HUES64 (cell line): ENCODE data around the gene HNRNPA0.
"Not testable (repeated sequence)": the region's sequence is repeated elsewhere in the genome, so short reads cannot be mapped to it uniquely, and the experiment has no call there.

Experiments used
- H3K27ac ChIP-seq: 2 replicates; pipeline ENCODE4 v1.7.0; 2013; ENCODE audit warnings: low read depth, low read length, inconsistent platforms
- H3K27me3 ChIP-seq: 2 replicates; pipeline ENCODE4 v1.6.1; 2013; ENCODE audit warnings: mild to moderate bottlenecking, low read length; ENCODE audit not compliant: insufficient read depth
- H3K36me3 ChIP-seq: 2 replicates; pipeline ENCODE4 v1.6.1; 2013; ENCODE audit warnings: mild to moderate bottlenecking, low read length; ENCODE audit not compliant: insufficient read depth
- H3K4me1 ChIP-seq: 2 replicates; pipeline ENCODE4 v1.6.1; 2013; ENCODE audit warnings: mild to moderate bottlenecking, low read length, moderate library complexity; ENCODE audit not compliant: insufficient read depth
- H3K4me3 ChIP-seq: 2 replicates; pipeline ENCODE4 v1.5.1; 2013; ENCODE audit warnings: mild to moderate bottlenecking, low read length, moderate library complexity
- H3K9ac ChIP-seq: 2 replicates; pipeline ENCODE4 v1.6.1; 2013; ENCODE audit warnings: mild to moderate bottlenecking, low read depth, low read length
- H3K9me3 ChIP-seq: 2 replicates; pipeline ENCODE4 v1.6.1; 2013; ENCODE audit warnings: low read depth, low read length; ENCODE audit not compliant: insufficient read depth
- WGBS: fragments of 150-250, 120-280 bp; methylation state at CpG from one replicate; pipeline ENCODE4 v1.1.7; 2013; ENCODE audit warnings: missing lambda C conversion rate; 5-methylcytosine and 5-hydroxymethylcytosine counted together

Gene HNRNPA0

DNA sequence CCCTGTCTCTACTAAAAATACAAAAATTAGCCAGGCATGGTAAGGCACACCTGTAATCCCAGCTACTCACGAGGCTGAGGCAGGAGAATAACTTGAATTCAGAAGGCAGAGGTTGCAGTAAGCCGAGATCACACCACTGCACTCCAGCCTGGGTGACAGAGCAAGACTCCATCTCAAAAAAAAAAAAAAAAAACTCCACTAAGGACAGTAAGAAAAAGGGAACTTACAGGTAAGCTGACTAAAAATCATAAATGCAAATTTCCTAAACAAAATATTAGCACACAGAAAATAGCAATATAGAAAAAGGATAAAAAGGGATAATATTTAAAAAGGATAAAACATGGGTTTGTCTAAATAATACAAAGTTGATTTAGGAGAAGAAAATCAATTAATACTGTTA is 27.9 kb upstream of the HNRNPA0 start:
- Histone ChIP-seq H3K36me3 (no peaks in the 10 kb centered on the region), H3K27me3 (no peaks in the 10 kb centered on the region), H3K9ac (no peak overlapping the region), H3K4me3 (no peak overlapping the region), H3K4me1 (no peaks in the 10 kb centered on the region), H3K9me3 (no peaks in the 10 kb centered on the region), H3K27ac (no peak overlapping the region)
- 86% methylated on average over 2 of the region's 2 CpGs for WGBS

DNA sequence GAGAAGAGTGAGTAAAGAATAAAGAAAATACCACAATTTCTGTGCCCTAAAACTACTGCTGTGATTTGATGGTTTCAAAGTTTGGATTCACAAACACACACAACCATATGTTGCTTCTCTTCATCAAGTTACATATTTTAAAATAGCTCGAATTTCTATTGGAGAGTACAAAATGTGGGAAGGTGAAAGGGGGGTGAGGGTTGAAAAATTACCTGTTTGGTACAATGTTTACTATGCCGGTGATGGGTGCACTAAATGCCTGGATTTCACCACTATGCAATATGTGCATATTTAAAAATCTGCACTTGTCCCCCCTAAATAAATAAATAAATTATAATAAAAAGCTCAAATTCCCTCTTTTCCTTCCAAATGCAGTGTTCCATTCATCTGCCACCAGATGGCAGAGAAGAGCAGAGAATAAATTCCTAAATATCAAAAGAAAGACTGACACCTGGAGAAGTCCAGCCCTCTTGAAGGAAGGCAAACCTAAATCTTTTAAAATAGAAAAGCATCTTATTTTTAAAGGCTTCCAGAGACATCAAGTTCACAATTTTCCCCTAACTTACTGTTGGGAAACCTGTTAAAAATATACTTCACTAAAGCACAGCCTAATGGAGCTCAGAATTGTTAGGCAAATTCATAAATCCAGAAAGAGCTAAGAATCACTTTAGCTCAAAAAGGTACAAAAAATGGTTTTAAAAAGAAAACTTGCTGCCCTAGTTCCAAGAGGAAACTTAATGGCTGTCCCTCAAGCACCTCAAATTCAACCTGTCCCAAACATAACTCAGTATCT is 24.8 kb upstream of the HNRNPA0 start:
- Histone ChIP-seq H3K4me1 (no peaks in the 10 kb centered on the region), H3K27ac (no peak overlapping the region), H3K9ac (no peak overlapping the region), H3K4me3 (no peak overlapping the region), H3K36me3 (no peaks in the 10 kb centered on the region), H3K9me3 (no peaks in the 10 kb centered on the region), H3K27me3 (no peaks in the 10 kb centered on the region)
- WGBS: 83% methylated on average over 2 of the region's 2 CpGs

GRCh38 chr5:137767937-137768336 is 13.8 kb upstream of the HNRNPA0 start:
- not testable (repeated sequence) for H3K27me3 ChIP-seq, H3K4me1 ChIP-seq, H3K9ac ChIP-seq, H3K27ac ChIP-seq, H3K36me3 ChIP-seq, H3K4me3 ChIP-seq
- H3K9me3 ChIP-seq: peaks cover 24% of the 10 kb centered on the region; the same call in 1 of the 2 replicates
- WGBS: 87% methylated on average over 5 of the region's 5 CpGs

GRCh38 chr5:137761566-137761965 is 7.4 kb upstream of the HNRNPA0 start:
- Histone ChIP-seq H3K36me3 (no peaks in the 10 kb centered on the region), H3K9me3 (no peaks in the 10 kb centered on the region), H3K4me1 (no peaks in the 10 kb centered on the region), H3K27ac (no peak overlapping the region), H3K9ac (no peak overlapping the region), H3K27me3 (0 out of 2 replicates have a peak, but pooled peaks cover 2% of the 10 kb centered on the region), H3K4me3 (no peak overlapping the region)
- 97% methylated on average over 3 of the region's 3 CpGs for WGBS

DNA sequence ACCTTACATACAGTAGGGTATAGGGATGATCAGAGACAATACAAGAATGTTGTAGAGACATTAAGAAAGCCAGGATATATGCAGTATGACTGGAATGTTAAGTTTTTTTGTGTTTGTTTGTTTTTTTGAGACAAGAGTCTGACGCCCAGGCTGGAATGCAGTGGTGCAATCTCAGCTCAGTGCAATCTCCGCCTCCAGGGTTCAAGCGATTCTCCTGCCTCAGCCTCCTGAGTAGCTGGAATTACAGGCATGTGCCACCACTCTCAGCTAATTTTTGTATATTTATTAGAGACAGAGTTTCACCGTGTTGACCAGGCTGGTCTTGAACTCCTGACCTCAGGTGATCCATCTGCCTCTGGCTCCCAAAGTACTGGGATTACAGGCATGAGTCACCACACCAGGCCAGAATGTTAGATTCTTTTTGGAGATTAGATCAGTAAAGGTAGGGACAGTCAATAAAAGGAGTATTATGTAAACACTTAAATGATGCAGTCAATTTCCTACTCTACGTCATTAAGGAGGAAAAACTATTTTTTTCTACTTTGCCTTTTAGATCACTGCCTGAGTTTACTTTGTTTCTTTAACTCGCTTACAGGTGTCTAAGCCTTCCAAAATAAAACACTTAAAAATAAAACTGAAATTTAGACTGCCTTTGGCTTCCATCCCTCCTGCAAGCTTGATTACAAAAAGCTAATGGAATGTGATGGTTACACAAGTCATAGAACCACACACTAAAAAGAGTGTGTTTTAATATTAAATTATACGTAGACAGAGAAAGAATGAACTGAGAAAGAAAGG is 6.8 kb upstream of the HNRNPA0 start:
- WGBS: 94% methylated on average over 7 of the region's 7 CpGs
- H3K27ac ChIP-seq: no peak overlapping the region

GRCh38 chr5:137760294-137760693 is 6.1 kb upstream of the HNRNPA0 start:
- no peaks in the 10 kb centered on the region for H3K36me3 ChIP-seq
- WGBS: 93% methylated on average over 4 of the region's 4 CpGs
- 0 out of 2 replicates have a peak, but pooled peaks cover under 1% of the 10 kb centered on the region for H3K4me1 ChIP-seq
- no peak overlapping the region for H3K4me3 ChIP-seq
- 0 out of 2 replicates have a peak, but pooled peaks cover 2% of the 10 kb centered on the region for H3K27me3 ChIP-seq
- no peak overlapping the region for H3K27ac ChIP-seq
- H3K9me3 ChIP-seq: no peaks in the 10 kb centered on the region
- H3K9ac ChIP-seq: no peak overlapping the region

More for the DNA sequence above, 6.8 kb upstream of the HNRNPA0 start:
- H3K27me3 ChIP-seq: 0 out of 2 replicates have a peak, but pooled peaks cover 2% of the 10 kb centered on the region
- H3K4me1 ChIP-seq: no peaks in the 10 kb centered on the region
- H3K9me3 ChIP-seq: no peaks in the 10 kb centered on the region
- H3K9ac ChIP-seq: no peak overlapping the region
- no peak overlapping the region for H3K4me3 ChIP-seq
- H3K36me3 ChIP-seq: no peaks in the 10 kb centered on the region

- Histone ChIP-seq H3K9ac (no peak overlapping the region), H3K27ac (no peak overlapping the region), H3K4me1 (0 out of 2 replicates have a peak, but pooled peaks cover 3% of the 10 kb centered on the region), H3K9me3 (no peaks in the 10 kb centered on the region), H3K27me3 (0 out of 2 replicates have a peak, but pooled peaks cover 2% of the 10 kb centered on the region), H3K36me3 (no peaks in the 10 kb centered on the region), H3K4me3 (no peak overlapping the region)
- 95% methylated on average over 6 of the region's 6 CpGs for WGBS
Observed at GRCh38 chr5:137758715-137759306, 4.6 kb upstream of the HNRNPA0 start.

DNA sequence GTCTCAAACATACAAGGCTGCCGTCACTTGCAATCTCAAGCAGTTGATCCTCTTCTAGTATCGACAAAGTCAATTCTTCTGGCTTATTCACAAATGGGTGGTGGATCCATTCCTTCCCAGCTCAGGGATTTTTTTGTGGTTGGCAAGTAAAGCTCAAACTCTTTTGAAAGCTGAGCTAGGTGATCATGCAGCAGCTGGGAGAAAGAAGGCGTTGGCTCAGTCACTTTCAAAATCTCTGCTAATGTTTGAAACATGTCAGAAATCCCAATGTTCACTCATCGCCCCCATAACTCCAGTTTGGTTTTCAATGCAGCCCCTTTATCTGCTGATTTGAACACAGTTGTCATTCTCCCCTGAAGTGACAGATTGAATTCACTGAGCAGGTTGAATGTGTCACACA is 4.0 kb upstream of the HNRNPA0 start:
- H3K36me3 ChIP-seq: no peaks in the 10 kb centered on the region
- H3K9ac ChIP-seq: no peak overlapping the region
- 92% methylated on average over 4 of the region's 4 CpGs for WGBS
- H3K27ac ChIP-seq: no peak overlapping the region
- H3K9me3 ChIP-seq: no peaks in the 10 kb centered on the region
- H3K4me1 ChIP-seq: 0 out of 2 replicates have a peak, but pooled peaks cover 3% of the 10 kb centered on the region
- H3K27me3 ChIP-seq: 0 out of 2 replicates have a peak, but pooled peaks cover 2% of the 10 kb centered on the region
- H3K4me3 ChIP-seq: no peak overlapping the region

DNA sequence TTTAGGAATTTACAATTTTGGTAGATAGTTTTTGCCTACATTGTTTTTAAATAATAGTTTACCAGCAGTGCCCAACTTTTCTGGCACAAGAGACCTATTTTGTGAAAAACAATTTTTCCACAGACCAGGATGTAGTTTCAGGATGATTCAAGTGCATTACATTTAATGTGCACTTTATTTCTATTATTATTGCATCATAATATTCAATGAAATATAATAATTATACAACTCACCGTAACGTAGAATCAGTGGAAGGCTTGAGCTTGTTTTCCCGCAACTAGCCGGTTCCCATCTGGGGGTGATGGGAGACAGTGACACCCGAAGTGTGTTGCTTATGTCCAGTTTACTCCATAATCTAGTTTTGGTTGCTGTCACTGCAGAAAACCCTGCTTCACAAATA is 3.5 kb upstream of the HNRNPA0 start:
- H3K9me3 ChIP-seq: no peaks in the 10 kb centered on the region
- 0 out of 2 replicates have a peak, but pooled peaks cover 2% of the 10 kb centered on the region for H3K27me3 ChIP-seq
- H3K4me1 ChIP-seq: 0 out of 2 replicates have a peak, but pooled peaks cover 3% of the 10 kb centered on the region
- H3K4me3 ChIP-seq: no peak overlapping the region
- no peak overlapping the region for H3K27ac ChIP-seq
- H3K36me3 ChIP-seq: peaks cover 3% of the 10 kb centered on the region; the same call in 1 of the 2 replicates
- WGBS: 96% methylated on average over 5 of the region's 5 CpGs
- no peak overlapping the region for H3K9ac ChIP-seq

DNA sequence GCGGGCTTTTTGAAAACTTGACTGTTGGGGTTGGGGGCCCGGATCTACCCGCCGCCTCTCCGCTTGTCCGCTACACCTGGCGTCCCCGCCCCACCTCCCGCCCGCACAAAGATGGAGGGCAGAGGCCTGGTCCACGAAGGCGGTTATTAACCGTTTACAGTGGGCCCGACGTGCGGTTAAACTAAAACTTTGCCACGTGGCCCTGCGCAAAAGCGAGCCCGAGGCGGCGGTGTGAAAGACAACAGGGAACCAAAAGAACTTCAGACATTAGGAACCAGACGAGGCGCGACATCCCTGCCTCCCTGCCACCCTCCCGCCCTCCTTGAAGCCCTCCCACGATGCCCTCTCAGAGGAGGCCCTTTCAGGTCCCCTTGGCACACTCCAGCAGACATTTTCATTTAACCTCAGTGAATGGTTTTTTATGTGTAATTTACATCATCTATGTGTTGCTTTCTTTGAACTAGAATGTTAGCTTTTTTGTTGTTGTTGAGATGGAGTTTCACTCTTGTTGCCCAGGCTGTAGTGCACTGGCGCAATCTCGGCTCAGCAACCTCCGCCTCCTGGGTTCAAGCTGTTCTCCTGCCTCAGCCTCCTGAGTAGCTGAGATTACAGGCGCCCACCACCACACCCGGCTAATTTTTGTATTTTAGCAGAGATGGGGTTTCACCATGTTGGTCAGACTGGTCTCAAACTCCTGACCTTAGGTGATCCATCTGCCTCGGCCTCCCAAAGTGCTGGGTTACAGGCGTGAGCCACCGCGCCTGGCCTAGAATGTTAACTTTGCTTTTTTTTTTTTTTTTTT is 999 bp upstream of the HNRNPA0 start:
- Histone ChIP-seq H3K27ac (peak overlapping the region; percentile 95), H3K4me3 (peak overlapping the region; percentile 98), H3K4me1 (peaks cover 20% of the 10 kb centered on the region), H3K9ac (peak overlapping the region; percentile 98), H3K36me3 (peaks cover 28% of the 10 kb centered on the region; the same call in 1 of the 2 replicates), H3K27me3 (0 out of 2 replicates have a peak, but pooled peaks cover 2% of the 10 kb centered on the region), H3K9me3 (no peaks in the 10 kb centered on the region)
- 34% methylated on average over 36 of the region's 36 CpGs for WGBS
